ENCODE results near the gene LRP8. TPM values are rescaled to one million over a fixed set of nuclear protein-coding genes. Genes with fewer than 3 reads are reported as not detected.

The LRP8 gene
- total and polyA plus RNA-seq, 4 donors, result 0.15 to 0.75 (median 0.29) TPM

GRCh38 chr1:53328541-53329499 is 950 bp upstream of the LRP8 start (continued):
- TF ChIP-seq ATF3 (IDR thresholded peaks at IDR 0.05) (no peak), FOXA1 (IDR thresholded peaks at IDR 0.05) (no peak)
- TF ChIP-seq, protein P1, sequence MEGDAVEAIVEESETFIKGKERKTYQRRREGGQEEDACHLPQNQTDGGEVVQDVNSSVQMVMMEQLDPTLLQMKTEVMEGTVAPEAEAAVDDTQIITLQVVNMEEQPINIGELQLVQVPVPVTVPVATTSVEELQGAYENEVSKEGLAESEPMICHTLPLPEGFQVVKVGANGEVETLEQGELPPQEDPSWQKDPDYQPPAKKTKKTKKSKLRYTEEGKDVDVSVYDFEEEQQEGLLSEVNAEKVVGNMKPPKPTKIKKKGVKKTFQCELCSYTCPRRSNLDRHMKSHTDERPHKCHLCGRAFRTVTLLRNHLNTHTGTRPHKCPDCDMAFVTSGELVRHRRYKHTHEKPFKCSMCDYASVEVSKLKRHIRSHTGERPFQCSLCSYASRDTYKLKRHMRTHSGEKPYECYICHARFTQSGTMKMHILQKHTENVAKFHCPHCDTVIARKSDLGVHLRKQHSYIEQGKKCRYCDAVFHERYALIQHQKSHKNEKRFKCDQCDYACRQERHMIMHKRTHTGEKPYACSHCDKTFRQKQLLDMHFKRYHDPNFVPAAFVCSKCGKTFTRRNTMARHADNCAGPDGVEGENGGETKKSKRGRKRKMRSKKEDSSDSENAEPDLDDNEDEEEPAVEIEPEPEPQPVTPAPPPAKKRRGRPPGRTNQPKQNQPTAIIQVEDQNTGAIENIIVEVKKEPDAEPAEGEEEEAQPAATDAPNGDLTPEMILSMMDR (IDR thresholded peaks at IDR 0.05; ENCODE audit: low read depth, low read length, missing input control), result no peak

DNA sequence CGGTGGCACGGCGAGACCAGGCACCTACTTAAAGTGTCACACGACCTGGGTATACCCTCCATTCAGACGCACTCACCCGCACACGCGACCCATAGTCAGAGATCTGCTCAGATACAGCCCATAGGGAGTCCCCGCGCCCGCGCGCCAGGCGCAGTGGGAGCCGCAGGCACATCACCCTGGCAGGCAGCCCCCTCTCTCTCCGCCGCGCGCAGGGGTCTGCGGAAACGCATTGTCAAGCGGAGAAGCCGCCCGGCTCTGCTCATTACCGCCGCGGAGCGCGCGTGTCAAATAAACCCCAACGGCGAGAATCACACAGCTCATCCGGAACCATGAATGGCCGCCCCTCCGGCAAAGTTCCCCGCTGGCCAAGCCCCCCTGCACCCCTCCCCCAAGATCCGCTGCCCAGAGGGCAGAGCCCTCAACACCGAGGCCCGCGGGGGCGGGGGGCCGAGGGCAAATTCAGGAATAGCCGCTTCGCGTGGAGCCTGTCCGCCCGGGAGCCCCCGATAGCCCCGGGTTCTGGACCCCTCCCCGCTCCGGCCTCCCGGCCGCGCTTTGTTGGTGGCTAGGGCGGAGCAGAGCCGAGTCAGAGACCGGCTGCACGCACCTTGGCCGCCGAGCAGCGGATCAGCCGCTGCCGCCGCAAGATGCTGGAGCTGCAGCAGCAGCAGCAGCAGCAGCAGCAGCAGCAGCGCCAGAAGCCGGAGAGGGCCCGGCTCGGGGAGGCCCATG is 522 bp downstream of the LRP8 start:
- Histone ChIP-seq H3K27ac (ENCODE audit: low read depth in 1 of 2, low read length in 2 of 2) (no peak overlapping the region), H3K9ac (ENCODE audit: low read depth in 1 of 2, low read length in 2 of 2) (no peak overlapping the region), H3K4me3 (ENCODE audit: low read depth in 1 of 3, low read length in 3 of 3) (peak overlapping the region in 2 of 3 donors; percentile 39 to 70), H3K9me3 (ENCODE audit: control insufficient read depth in 4 of 4, low read length in 3 of 4) (no peaks in the 10 kb centered on the region), H3K36me3 (ENCODE audit: control insufficient read depth in 4 of 4, insufficient read depth in 3 of 4, low read depth in 1 of 4, low read length in 3 of 4) (no peaks in the 10 kb centered on the region), H3K27me3 (ENCODE audit: control insufficient read depth in 4 of 4, insufficient read depth in 4 of 4, low read length in 3 of 4) (peaks cover 0 to 2% (median 0%) of the 10 kb centered on the region in 4 donors), H3K4me1 (ENCODE audit: control insufficient read depth in 4 of 4, insufficient read depth in 4 of 4, low read length in 3 of 4) (peaks cover 11 to 22% (median 20%) of the 10 kb centered on the region in 4 donors)
- TF ChIP-seq RXRA (IDR thresholded peaks at IDR 0.05) (no peak), JUND (IDR thresholded peaks at IDR 0.05) (no peak), TAF1 (conservative IDR thresholded peaks at IDR 0.05) (no peak), SP1 (IDR thresholded peaks at IDR 0.05) (no peak), GABPA (IDR thresholded peaks at IDR 0.05 in 1 of 2, conservative IDR thresholded peaks at IDR 0.05 in 1 of 2) (no peak), EGR1 (IDR thresholded peaks at IDR 0.05; ENCODE audit: low read depth in 2 of 2) (no peak)
- under 1% methylated on average over 68 of the region's 68 CpGs for WGBS
- no peak for DNase-seq (ENCODE audit: low spot score)

DNA sequence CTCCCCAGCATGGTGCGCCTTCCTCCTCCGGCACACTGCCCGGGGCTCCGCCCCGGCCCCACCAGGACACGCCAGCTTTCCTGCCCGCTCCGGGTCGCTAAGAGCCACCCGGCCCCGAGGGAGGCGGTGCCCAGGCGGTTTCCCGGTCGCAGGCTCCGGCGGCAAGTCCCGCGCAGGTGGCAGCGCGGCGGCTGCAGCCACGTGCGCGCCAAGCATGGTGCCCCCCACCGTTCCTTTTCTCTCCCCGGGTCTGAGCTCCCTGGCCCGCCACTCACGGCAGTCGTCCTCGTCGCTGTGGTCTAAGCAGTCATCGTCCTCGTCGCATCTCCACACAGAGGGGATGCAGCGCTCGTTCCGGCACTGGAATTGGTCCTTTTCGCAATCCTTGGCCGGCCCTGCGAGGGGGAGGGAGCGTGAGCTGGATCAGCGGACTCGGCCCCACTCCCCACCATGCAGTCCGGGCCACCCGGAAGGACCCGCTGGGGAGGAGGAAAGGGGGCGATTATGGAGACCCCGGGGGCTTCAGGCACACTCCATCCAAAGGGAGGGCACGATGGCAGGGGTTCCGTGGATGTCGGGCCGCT is 1.2 kb downstream of the LRP8 start:
- peak overlapping the region in 2 of 3 donors; percentile 17 to 70 for H3K4me3 ChIP-seq (ENCODE audit: low read depth in 1 of 3, low read length in 3 of 3)
- peaks cover 11 to 22% (median 20%) of the 10 kb centered on the region in 4 donors for H3K4me1 ChIP-seq (ENCODE audit: control insufficient read depth in 4 of 4, insufficient read depth in 4 of 4, low read length in 3 of 4)
- no peaks in the 10 kb centered on the region for H3K9me3 ChIP-seq (ENCODE audit: control insufficient read depth in 4 of 4, low read length in 3 of 4)
- TF ChIP-seq TAF1 (conservative IDR thresholded peaks at IDR 0.05), result no peak
- TF ChIP-seq YY1 (IDR thresholded peaks at IDR 0.05), result no peak
- TF ChIP-seq HNF4G (IDR thresholded peaks at IDR 0.05), result no peak
- no peaks in the 10 kb centered on the region for H3K36me3 ChIP-seq (ENCODE audit: control insufficient read depth in 4 of 4, insufficient read depth in 3 of 4, low read depth in 1 of 4, low read length in 3 of 4)
- no peak overlapping the region for H3K9ac ChIP-seq (ENCODE audit: low read depth in 1 of 2, low read length in 2 of 2)
- H3K27ac ChIP-seq (ENCODE audit: low read depth in 1 of 2, low read length in 2 of 2), result no peak overlapping the region
- peaks cover 0 to 2% (median 0%) of the 10 kb centered on the region in 4 donors for H3K27me3 ChIP-seq (ENCODE audit: control insufficient read depth in 4 of 4, insufficient read depth in 4 of 4, low read length in 3 of 4)
- no peak for DNase-seq (ENCODE audit: low spot score)
- WGBS, result 2% methylated on average over 53 of the region's 53 CpGs
